ENCODE measurements around the gene ABHD15.
A peak's percentile ranks its signal among the peaks of the same experiment; 100 is the strongest.

ABHD15 gene, protein sequence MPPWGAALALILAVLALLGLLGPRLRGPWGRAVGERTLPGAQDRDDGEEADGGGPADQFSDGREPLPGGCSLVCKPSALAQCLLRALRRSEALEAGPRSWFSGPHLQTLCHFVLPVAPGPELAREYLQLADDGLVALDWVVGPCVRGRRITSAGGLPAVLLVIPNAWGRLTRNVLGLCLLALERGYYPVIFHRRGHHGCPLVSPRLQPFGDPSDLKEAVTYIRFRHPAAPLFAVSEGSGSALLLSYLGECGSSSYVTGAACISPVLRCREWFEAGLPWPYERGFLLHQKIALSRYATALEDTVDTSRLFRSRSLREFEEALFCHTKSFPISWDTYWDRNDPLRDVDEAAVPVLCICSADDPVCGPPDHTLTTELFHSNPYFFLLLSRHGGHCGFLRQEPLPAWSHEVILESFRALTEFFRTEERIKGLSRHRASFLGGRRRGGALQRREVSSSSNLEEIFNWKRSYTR

DNA sequence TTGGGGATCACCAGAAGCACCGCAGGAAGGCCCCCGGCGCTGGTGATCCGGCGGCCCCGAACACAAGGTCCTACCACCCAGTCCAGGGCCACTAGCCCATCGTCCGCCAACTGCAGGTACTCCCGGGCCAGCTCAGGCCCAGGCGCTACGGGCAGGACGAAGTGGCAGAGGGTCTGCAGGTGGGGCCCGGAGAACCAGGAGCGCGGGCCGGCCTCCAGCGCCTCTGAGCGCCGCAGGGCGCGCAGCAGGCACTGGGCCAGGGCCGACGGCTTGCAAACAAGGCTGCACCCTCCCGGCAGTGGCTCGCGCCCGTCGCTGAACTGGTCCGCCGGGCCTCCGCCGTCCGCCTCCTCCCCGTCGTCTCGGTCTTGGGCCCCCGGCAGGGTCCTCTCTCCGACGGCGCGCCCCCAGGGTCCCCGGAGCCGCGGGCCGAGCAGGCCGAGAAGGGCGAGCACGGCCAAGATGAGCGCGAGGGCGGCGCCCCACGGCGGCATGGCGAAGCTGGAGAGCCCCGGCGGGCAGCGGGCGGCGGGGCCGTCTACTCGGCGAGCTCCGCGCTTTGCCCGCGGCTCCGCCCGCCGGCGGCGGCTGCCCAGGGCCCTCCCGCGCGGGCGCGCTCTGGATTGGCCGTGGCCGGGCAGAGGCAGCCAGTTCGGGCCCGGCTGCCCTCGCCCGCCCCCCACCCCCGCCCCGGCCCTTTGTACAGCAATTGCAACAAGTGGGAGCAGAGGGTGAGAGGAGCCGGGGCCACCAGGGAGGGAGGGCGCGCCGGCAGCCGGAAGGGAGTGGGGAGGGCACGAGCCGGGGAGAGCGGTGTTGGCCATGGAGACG, at the start of gene ABHD15:
ABHD15 (minus strand) TSS at position 565 of the 831 bp plus-strand sequence; CDS start at position 494, 71 bp downstream.
- DNase-seq: peak; percentile 41

DNA sequence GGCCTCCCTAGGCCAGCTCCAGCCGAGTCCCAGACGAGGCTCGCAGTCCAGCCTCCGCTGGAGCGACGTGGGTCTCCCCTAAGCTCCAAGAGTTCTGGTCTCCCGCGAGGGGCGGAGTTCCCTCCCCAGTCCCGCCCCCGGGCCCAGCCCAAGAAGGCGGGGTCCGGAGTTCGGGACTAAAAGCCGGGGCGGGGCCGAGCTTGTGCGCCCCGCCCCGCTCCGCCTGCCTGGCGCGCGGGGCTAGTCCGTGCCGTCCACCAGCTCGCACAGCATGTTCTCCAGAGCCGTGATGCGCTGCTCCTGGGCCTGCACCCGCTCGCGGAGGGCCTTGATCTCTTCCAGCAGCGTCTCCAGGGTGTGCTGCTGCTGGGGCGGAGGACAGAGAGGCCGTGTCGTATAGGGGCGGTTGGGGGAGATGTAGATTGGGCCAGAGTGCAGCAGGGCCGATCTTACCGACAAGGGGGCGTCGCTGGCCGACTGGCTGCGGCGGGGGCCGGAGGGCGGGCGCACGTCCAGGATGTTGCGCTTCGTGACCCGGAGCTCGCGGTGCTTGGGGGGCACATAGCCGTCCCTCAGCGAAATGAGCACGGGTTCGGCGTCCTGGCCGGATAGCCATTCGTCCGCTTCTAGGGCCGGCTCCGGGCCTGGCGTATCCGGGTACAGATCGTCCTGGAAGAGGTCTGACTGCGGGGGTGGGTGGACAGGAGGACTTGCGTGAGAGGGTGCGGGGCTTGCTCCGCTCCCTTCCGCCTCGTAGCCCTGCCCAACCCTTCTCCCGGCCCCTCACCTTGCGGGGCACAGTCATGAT, 48.9 kb upstream of the ABHD15 start:
- no peak for DNase-seq

DNA sequence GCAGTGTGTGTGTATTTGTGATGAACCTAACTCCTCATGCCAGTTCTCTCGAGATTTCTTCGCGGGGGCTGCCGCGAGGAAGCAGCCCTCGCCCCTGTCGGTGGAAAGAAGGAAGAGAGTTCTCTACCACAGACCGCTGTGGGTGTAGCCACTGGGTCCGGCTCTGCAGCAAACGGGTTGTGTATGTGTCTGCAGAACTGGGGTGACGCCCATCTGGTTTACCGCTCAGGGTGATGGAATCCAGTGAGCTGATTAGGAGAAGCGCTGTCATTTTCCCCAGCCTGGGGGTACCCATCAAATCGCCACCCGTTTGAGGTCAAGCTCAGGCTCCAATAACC, 48.2 kb upstream of the ABHD15 start:
- DNase-seq: no peak

DNA sequence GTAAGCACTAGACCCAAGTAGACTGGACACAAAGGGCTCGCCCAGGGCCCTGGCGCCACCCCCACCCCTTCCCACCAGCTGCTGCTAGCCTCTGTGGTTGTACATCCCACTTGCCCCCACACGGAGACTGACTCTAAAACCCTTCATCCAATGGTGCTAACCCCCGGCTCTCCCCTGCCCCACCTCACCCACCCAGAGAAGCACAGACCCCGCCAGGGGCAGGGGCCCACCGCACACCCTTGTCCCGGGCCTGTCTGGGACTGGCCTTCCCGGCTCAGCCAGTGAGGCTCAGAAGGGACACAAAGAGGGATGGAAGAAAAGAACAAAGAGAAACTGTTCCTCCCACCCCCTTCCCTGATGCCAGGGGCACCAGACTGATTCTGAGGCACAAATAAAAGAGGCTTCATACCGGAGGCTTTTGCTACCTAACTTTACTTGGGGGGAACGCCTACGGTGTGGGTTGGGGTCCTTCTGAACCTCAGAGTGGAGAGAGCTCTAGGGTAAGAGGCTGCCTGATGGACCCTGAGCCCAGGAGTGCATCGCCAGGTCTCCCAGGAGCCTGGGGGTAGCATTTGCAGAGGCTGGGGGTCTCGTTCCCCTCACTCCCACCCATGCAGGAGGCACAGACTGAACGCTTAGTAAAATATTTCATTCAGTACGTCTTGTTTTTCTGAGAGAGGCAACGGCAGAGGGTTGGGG, 47.7 kb upstream of the ABHD15 start:
- DNase-seq: no peak

DNA sequence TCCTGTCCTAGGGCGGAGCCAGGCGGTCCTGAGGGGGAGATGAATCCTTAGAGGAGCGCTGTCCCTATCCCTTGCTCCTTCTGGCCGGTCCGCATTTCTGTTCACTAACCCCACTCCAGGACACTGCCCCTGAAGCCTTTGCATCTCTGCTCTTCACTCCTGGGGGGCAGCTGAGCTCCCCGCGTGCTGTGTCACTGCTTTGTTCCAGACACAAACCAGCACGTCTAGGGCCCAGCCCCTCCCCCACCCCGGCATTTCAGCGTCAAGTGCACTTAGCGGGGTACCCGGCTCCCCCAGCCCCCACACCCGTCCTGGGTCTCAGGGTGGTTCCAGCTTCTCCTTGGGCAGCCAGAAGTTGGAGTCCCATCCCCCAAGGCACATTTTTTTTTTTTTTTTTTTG, 47.0 kb upstream of the ABHD15 start:
- no peak for DNase-seq

DNA sequence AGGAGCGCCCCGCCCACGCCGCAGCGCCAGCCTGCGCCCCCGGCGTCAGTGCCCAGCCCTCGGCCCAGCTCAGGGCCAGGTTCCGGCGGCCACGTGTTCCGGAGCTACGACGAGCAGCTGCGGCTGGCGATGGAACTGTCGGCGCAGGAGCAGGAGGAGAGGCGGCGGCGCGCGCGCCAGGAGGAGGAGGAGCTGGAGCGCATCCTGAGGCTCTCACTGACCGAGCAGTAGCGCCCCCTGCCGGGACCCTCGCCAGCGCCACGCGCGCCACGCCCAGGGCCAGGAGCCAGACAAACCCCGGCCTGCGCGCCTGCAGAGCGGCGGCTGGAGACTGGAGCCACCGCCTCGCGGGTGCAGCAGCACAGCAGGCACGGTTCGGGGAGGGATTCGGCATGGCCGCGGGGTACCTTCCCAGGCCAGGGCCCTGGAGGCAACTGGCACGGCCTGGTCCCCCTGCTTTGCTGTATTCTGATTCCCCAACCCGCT, 46.6 kb upstream of the ABHD15 start:
- DNase-seq: no peak

DNA sequence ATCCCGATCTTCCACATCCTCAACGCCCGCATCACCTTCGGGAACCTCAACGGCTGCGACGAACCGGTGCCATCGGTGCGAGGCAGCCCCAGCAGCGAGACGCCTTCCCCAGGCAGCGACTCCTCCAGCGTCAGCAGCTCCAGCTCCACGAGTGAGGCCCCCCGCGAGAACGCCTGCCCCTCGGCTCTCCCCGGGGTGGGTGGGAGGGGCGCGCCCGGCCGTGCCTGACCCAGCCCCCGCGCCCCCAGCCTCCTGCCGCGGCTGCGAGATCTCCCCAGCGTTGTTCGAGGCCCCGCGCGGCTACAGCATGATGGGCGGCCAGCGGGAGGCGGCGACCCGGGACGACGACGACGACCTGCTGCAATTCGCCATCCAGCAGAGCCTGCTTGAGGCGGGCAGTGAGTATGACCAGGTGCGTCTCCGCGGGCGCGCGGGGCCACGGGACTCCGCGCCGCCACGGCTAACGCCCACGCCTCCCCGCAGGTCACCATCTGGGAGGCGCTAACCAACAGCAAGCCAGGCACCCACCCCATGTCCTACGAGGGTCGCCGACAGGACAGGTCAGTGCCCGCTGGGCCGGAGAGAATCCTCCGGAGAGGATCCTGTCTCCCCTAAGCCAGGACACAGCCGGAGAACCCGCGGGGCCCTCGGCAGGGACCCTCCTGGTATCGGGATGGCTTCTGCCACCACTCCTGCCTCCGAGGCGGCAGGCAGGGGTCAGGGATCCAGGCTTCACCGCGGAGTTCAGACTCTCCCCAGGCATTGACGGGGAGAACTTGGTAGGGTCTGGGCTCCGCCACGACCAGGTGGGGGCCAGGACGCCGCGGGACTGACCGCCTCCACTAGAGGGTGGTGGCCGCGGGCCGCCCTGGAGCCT, 45.8 kb upstream of the ABHD15 start:
- DNase-seq: no peak

DNA sequence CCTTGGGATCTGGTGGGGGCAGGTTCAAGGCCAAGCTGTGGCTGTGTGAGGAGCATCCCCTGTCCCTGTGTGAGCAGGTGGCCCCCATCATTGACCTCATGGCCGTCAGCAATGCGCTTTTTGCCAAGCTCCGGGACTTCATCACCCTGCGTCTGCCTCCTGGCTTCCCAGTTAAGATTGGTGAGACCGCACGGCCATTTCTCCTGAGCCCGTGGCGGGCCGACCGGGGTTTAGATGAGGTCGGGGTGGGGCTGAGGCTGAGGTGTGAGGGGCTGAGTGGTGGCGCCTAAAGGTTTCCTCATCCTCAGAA, 45.2 kb upstream of the ABHD15 start:
- no peak for DNase-seq

DNA sequence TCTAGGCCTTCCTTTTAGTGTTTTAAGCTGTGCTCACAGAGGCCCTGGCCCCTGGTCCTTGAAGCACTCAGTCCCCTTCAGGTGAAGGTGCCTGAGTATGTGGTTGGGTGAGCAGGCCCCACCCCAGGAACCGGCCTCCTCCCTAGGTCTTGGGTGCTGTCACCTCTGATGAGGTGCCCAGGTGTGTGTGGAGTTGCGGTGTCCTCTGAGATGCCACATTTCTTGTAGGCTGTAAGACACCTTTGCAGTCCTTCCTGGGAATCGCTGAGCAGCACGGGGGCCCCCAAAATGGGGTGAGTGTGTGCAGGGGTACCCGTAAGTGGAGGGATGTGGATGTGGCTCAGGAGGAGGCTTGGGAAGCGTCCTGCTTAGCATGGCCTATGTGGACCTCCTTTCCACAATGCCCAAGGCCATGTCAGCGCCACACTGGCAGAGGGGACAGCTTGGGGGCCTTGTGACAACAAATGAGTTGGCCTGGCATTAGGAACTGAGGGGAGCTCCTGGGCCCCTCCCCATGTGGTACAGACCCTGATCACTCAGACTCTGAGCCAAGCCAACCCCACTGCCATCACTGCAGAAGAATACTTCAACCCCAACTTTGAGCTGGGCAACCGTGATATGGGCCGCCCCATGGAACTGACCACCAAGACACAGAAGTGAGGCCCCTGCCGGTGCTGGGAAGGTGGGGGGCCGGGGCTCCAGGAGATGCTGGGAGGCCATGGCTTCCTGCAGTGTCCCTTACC, 44.7 kb upstream of the ABHD15 start:
- DNase-seq: no peak

DNA sequence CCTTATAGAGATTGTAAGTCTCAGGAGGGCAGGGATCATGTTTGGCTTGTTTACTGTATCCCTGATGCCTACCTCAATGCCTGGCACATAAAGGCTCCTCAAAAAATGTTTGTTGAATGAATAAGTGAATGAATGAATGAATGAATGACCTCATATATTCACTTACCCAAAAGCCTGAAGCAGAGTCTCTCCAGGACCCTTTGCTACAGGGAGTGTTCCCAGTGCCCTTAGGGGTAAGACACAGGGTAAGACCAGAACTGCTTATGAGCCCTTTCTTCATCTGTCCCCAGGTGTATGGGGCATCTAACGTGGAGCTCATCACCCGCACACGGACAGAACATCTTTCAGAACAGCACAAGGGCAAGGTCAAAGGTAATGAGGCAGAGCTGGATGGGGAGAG, 43.6 kb upstream of the ABHD15 start:
- no peak for DNase-seq

DNA sequence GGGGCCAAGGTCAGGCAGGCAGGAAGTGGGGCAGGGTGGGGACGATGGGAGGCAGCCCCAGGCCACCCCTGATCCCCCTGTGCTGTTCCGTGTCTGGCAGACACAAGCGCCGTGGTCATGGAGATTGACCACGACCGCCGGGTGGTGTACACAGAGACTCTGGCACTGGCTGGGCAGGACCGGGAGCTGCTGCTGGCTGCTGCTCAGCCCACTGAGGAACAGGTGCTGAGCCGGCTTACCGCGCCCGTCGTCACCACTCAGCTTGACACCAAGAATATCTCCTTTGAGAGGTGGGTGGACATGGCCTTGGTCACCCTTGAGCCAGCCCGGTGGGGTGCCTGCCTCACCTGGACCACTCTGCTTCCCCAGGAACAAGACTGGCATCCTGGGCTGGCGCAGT, 42.1 kb upstream of the ABHD15 start:
- DNase-seq: no peak

DNA sequence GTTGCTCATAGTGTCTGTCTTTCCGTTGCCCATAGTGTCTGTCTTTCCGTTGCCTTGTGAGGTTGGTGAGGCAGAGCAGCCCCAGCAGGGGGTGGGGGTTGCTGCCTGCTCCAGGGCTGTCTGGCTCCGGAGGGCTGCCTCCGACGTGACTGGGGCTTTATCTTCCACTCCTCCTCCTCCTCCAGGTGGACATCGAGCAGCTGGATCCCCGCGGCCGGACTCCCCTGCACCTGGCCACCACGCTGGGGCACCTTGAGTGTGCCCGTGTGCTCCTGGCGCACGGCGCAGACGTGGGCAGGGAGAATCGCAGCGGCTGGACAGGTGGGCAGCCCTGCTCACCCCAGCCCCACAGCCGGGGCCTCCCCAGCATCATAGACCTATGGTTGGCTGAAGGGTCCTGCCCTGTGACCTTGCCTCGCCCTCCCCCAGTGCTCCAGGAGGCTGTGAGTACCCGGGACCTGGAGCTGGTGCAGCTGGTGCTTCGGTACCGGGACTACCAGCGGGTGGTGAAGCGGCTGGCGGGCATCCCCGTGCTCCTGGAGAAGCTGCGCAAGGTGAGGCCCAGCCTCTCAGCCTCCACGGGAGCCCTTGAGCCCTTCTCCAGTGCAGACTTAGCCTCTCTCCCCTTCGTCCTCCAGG, 40.8 kb upstream of the ABHD15 start:
- no peak for DNase-seq

DNA sequence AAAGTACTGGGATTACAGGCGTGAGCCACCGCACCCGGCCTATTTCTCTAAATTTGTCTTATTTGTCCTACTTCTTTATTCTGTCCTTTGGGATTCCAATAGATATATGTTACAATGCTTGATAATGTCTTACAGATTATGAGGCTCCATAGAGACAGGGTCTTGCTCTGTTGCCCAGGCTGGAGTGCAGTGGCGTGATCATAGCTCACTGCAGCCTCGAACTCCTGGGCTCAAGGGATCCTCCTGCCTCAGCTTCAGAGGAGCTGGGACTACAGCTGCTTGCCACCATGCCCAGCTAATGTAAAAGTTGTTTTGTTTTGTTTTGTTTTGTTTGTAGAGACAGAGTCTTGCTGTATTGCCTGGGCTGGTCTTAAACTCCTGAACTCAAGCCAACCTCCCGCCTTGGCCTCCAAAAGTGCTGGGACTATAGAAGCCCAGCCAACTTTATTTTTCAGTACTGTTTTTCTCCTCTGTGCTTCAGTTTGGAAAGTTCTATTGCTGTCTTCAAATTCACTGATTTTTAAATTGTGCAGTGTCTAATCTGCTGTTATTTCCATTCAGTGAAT, 36.4 kb upstream of the ABHD15 start:
- DNase-seq: no peak

DNA sequence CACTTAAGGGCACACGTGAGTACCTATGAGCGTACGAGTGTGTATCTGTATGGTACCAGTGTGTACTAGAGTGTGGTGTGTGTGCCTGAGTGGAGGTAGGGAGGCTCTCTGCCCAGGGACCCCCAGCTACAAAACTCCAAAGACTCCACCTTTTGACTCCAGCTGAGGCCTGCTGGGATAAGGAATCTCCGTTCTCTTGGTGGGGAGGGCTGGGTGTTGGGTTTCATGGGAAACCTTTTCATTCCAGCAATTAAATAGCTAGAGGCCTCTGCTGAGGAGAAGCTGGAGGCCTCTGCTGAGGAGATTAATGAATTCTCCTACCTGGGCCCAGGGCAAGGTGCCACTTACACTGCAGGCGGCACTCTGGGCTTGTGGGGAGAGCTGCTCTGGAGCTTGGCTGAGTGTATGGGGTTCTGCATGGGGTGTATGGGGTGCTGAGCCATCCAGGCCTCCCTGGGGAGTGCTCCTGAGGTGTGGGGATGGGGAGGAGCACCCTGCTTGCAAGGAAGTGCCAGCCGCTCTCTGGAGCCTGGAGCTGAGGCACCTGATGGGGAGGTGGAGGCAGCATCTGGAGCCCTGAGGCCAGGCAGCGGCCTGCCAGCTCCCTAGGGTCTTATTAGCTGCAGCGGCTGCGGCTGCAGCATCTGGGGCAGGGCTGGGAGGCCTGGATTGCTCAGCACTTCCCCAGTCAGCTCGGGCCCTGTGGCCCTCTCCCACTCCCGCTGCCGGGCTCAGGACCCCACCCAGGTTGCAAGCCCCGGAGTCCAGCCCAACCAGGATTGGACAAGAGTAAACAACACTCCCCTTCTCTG, 30.7 kb upstream of the ABHD15 start:
- DNase-seq: no peak

DNA sequence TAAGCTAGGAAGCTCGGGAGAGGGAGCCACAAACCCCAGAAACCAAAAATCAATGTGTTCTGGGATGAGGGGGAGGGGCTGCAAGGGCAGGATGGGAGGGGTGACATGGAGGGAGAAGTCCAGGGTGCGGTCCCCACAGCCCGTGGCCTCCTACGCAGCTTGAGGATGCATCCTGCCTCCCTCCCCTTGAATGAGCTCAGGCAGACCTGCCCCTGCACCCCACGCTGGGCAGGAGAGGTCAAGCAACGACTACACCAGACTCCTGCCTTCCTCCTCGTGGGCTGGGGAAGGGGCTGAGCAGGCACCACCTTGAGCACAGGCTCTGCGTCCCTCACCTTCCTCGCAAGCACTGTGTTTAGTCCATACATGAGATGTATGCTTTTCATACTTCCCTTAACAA, 30.0 kb upstream of the ABHD15 start:
- no peak for DNase-seq

DNA sequence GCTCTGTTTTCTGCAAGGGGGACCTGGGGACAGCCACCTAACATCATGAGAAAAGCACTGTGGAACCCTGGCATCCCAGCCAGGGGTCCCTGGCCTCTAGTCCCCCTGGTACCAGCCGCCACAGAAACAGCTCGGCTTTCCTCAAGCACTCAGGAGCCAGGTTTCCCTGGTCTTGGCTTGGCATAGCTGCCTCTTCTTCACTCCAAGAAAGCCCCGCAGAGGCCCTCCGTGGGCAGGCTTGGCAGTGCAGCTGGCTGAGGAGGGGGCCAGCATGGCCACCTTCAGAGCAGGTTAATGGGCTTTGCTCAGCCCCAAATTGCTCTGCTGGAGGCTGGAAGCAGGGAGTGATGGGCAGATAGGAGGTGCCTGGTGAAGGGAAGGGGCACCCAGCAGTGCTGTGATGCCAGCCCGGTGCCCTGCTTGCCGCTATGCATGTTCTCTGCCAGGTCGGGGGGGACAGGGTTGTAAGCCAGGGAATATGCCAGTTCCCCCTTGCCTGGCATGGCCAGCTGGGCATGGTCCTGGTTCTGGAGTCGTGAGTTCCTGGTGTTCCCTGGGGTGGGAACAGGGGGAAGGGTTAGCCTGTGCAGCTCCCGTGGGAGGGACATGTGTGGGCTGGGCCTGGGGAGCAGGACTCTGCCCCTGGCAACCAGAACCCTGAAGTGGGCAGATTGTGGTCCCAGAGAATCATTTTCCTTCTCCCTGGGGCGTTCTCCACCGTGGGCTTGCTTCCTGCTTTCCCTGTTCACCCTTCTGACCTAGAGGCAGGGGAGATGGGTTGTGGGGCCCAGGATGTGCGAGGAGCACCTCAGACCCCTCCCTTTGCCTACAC, 29.3 kb upstream of the ABHD15 start:
- DNase-seq: no peak

DNA sequence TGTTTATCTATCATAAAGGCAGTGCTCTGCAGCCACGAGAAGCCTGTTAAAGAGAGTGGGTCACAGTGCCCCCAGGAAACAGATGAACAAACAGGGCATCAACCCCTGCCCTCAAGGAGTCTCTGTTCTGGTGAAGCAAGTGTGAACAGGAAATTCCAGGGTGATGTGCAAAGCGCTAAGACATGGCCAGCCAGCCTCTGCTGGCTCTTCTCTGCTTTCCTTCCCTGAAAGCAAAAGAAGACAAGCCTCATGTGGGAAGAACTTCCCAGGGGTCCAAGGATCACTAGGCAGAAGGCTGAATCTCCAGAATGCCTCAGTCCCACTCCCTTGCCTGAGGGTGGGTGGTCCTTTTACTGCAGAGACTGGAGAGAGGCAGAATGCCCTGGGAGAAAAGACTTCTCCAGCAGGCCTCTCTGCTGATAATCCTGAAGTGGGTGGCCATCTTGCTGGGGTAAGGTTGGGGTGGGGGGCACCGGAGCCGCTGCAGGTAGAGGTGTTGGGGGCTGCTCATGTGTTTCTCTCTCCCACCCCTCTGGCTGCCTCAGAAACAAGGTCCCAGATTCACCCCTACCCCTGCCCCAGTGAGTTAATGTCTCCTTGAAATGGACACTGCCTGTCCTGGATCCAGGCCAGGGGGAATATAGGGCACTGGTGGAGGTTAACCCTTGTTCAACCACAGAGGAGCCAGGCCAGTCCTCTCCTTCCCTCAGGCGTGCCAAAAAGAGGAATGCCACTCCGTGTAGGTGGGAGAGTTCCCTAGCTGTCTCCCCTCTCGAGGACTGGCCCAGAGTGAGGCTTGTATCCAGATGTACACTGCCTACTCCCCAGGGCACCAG, 28.5 kb upstream of the ABHD15 start:
- no peak for DNase-seq

All from KG1 (cell line).